GM10248 (cell line): ENCODE data around the gene P2RX1.

ENCODE experiments used
- CTCF ChIA-PET: fragments of 300-600 bp; sonication (Branson Sonifier 250); formaldehyde crosslinking; extraction: SDS; loops from one replicate; lab custom pipeline; 2021; ENCODE audit warnings: antibody characterized with exemption; lab: Yijun Ruan, JAX
- POLR2A ChIA-PET: fragments of 350-650 bp; sonication (Branson Sonifier 250); formaldehyde crosslinking; extraction: SDS; loops from one replicate; lab custom pipeline; 2020; ENCODE audit warnings: antibody characterized with exemption; lab: Yijun Ruan, JAX
- DNase-seq: peaks from one replicate; pipeline ENCODE4 v3.0.0; 2012; ENCODE audit errors: extremely low spot score
- TF ChIP-seq, protein P1 (sequence below): IDR thresholded peaks from 2 replicates; pipeline ENCODE4 v1.5.1; 2012; ENCODE audit warnings: mild to moderate bottlenecking, low read depth; ENCODE audit errors: extremely low read depth, missing control alignments, control extremely low read depth

P2RX1 gene

DNA sequence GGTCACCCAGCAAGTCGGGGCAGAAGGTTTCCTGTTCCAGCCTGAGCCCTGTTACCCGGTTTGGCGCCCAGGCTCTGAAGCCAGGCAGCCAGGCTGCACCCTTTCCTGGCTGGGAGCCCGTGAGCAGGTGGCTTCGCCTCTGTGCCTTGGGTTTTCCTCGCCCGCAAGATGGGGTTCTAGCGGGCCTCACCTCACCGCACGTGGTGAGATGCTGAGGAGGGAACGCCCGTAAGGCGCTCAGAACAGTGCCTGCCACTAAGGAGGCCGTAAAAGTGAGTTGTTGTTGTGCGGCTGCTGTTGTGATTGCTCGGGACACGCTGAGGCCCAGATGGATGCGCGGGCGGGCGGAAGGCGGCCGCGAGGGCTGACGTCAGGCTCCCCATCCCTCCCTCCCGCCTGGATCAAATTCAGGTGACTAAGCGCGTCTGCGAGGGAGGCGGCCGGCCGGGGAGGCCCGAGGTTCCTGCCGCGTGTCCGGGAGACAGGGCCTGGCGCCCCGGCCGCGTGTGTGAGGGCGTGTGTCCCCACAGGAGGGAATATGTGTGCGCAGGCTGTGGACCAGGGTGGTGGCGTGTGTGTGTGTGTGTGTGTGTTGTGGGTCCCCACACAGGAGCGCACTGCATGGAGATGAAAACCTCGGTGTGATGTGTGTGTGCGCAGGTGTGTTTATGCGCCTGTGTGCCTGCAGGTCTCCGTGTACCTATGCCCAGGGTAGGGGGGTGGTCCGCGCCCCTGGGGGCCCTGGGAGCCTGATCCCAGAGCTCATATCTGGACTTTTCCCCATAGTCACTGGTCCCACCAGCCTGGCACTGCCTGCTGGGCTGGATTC is 27.7 kb downstream of the P2RX1 start:
- ChIA-PET POLR2A (no interaction called here), CTCF (interaction anchor here (1.6 to 2.4 kb wide), 2 partner anchors 23 to 24 kb away, joined by 3 to 9 read pairs; no protein-coding TSS in a partner anchor)
- DNase-seq = no peak
- TF ChIP-seq, protein P1, sequence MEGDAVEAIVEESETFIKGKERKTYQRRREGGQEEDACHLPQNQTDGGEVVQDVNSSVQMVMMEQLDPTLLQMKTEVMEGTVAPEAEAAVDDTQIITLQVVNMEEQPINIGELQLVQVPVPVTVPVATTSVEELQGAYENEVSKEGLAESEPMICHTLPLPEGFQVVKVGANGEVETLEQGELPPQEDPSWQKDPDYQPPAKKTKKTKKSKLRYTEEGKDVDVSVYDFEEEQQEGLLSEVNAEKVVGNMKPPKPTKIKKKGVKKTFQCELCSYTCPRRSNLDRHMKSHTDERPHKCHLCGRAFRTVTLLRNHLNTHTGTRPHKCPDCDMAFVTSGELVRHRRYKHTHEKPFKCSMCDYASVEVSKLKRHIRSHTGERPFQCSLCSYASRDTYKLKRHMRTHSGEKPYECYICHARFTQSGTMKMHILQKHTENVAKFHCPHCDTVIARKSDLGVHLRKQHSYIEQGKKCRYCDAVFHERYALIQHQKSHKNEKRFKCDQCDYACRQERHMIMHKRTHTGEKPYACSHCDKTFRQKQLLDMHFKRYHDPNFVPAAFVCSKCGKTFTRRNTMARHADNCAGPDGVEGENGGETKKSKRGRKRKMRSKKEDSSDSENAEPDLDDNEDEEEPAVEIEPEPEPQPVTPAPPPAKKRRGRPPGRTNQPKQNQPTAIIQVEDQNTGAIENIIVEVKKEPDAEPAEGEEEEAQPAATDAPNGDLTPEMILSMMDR = no peak

DNA sequence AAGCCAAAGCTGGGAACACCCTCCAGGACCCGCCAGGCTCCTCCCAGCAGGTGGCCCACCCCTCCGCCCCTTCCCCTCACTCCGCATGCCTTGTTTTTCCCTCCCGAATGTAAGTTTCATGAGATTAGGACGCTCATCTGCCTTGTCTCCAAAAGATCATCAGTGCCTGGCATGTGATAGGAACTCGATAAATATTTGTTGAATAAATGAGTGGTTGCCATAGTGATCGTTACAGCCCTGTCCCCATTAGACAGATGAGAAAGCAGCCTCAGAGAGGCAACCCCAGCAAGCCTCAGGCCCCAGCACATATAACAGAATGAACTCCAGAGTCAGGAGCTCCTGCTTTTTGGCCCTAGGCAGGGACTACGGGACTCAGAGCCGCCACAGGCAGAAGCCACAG is 28.5 kb downstream of the P2RX1 start:
- TF ChIP-seq, protein P1 = no peak
- no peak for DNase-seq
- POLR2A ChIA-PET = no interaction called here
- CTCF ChIA-PET = no interaction called here

DNA sequence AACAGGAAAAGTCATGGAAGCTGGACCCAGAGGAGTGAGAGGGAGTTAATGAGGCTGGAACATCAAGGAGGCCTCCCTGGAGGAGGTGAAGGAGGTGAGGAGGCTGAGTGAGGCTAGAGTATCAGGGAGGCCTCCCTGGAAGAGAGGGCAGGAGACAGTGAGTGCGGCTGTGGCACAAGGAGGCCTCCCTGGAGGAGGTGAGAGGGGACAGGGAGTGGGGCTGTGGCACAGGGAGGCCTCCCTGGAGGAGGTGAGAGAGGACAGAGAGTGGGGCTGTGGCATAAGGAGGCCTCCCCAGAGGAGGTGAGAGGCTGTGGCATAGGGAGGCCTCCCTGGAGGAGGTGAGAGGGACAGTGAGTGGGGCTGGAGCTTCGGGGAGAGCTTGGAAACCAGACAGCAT is 28.9 kb downstream of the P2RX1 start:
- TF ChIP-seq, protein P1 = no peak
- no peak for DNase-seq
- ChIA-PET POLR2A (no interaction called here), CTCF (no interaction called here)

DNA sequence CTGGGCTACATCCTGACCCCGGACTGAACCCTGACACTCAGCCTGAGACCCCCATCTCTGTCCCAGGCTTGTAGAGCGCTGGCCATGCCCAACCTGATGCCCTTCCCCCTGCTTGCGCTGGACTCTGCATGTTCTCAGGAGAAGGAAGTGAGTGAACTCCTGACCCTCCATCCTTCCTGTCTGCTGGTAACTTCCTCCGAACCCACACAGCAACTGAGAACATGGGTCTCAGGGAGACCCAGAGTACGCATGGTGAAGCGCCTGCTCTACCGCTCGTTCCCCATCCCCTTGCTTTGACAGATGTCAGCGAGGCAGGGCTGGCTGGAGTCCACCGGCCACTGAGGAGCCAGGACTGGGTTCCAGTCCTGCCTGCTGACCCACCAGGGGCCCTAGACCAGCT is 29.5 kb downstream of the P2RX1 start:
- DNase-seq = no peak
- ChIA-PET CTCF (no interaction called here), POLR2A (no interaction called here)
- TF ChIP-seq, protein P1 = no peak

DNA sequence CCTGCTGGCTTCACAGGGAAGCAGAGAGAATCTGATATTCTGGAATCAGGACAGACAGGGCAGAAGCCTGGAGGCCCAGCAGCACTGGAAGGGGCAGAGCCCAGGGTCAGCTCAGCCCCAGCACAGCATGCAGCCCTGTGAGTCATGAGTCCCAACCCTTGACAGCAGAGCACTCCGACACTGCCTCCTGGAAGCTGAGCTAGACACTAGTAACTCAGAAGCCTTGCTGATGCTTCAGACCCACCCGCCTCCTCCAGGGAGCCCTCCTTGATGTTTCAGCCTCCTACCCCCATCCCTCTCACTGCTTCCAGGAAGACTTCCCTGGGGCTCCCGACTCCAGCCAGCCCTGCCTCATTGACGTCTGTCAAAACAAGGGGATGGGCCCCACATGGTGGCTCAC is 30.3 kb downstream of the P2RX1 start:
- POLR2A ChIA-PET = no interaction called here
- DNase-seq = no peak
- CTCF ChIA-PET = interaction anchor here (0.7 to 4.3 kb wide), 5 partner anchors 21 to 183 kb away, joined by 3 to 21 read pairs (median 3); no protein-coding TSS in a partner anchor
- TF ChIP-seq, protein P1 = no peak

DNA sequence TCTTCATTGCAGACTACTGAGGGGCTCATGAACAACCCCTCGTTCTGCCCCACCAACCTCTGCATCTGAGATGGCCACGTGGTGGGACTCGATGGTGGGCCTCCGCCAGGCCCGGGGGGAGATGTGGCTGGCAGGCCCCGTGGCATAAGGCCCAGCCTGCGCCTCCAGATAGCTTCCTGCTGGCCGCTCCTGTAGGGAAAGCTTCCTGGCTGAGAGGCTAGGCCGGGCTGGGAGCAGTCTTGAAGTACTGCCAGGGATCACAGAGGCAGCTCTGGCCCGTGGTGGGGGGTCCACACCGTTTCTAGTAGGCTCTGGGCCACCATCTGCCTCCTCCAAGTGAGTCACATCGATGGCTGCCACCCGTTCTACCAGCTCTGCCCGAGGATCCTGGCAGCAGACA is 31.0 kb downstream of the P2RX1 start:
- ChIA-PET POLR2A (no interaction called here), CTCF (interaction anchor here (0.7 to 4.3 kb wide), 7 partner anchors 21 to 182 kb away, joined by 3 to 21 read pairs (median 5); no protein-coding TSS in a partner anchor)

More for the DNA sequence above, 31.0 kb downstream of the P2RX1 start:
- DNase-seq = no peak
- TF ChIP-seq, protein P1 = no peak
